CD4-positive, alpha-beta T cell treated with Interleukin-21 for 1 hour (primary cell): ENCODE results near the gene ANAPC2.
"Not testable (repeated sequence)": the region's sequence is repeated elsewhere in the genome, so short reads cannot be mapped to it uniquely, and the experiment has no call there.

Experiments used
- DNase-seq: peaks from one replicate; pipeline ENCODE4 v3.0.0-alpha.2; 2020

The ANAPC2 gene

DNA sequence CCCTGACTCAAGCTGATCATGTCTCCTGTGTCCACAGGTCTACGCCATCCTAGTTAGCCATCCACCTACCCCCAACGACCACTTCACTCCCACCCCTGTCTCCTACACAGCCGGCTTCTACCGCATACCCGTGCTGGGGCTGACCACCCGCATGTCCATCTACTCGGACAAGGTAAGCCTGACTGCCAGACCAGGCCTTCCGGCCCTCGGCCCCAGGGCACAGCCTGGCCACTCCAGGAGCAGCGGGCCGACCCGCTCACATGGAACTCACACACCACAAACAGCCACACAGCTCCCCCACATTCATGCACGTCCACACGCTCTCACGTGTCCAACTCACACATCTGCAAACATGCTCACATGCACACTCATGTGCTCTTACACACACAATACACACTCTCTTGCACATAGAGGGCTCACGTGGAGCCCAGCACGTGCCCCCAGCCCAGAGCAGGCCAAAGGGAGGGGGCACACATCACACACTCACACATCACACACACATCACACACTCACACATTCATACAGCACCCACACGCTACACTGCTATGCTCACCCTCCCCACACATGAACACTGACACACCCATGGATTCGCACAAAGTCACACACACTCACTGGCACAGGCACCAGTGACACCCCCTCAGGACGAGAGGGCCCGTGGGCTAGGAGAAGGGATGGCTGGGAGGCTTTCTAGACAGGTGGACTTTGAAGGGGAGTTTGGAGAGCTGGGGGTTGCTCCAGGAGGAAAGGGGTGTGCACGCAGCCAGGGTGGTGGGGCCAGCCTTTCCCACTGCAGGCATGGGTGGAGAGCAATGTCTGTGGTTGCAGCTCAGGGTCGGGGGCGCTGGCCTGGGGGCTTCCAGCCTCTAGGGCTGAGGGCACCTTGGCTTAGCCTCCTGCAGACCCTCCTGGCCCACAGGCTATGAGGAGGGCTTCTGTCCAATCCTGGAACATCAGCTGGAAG lies 46.1 kb downstream of the ANAPC2 start:
- DNase-seq: no peak

DNA sequence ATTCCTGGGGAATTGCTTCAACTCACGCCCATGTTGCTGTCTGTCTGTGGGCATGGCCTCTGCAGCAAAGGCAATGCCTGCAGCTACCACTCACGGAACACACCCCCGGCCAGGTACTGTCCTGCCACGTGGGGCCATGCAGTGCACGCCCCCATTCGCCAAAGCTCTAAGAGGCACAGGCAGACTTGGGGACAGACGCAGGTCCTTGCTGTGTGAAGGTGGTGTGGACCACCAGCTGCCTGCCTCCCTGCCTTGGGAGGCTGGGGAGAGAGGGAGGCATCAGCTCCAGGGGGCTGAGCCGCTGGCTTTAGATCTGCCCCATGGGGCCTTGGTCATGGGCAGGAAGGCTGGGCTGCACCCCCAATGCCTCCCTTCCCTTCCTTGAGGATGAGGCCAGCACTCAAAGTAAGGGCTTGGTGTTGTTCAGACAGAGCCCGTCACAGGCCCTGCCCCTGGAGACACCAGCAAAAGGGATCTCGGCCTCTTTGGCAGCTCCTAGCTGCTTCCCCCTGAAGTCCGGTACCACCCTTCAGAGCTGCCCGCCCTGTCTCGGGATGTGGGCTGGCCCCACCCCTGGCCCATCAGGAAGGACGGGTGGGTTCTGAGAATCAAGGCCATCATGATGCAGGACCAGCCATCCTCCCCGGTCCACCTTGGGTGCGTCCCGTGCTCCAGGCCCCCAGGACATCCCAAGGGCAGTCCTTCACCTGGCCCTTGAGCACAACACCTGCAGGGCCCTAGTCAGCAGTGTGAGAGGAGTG lies 47.1 kb downstream of the ANAPC2 start:
- no peak for DNase-seq

DNA sequence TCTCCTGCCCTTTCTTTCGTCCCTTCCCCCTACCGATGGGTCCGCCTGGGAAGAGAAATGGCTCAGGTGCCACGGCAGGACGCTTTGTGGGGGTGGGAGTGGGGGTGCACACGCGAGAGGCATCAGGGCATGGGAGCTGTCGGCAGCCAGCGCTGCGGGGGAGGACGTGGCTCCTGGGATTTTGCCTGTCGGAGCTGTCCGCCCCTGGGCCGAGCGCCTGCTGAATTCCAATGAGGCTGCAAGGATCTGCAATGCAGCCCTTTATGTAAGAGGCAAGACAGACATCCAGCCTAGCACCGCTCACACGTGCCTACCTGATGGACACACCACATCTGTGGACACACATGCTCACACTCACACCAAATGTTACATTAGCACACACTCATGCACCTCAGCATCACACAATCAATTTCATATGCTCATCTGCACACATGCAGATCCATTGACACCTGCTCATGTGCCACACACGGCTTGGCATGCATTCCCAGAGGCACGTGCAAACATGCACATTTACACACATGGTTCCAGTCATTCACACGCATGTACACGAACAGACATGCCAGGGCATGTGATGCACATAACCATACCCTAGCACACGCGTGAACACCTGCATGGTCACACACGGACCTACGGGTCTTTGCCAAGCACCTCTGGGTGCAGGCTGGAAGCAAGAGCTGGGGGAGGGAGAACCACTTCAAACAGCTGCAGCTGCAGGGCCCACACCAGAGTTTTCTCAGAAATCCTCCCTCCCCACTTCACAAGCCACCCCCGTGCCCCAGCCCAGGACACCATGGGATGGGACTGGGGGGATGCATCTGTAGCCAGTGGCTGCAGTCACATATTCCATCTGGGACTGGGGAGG lies 48.0 kb downstream of the ANAPC2 start:
- DNase-seq: no peak

DNA sequence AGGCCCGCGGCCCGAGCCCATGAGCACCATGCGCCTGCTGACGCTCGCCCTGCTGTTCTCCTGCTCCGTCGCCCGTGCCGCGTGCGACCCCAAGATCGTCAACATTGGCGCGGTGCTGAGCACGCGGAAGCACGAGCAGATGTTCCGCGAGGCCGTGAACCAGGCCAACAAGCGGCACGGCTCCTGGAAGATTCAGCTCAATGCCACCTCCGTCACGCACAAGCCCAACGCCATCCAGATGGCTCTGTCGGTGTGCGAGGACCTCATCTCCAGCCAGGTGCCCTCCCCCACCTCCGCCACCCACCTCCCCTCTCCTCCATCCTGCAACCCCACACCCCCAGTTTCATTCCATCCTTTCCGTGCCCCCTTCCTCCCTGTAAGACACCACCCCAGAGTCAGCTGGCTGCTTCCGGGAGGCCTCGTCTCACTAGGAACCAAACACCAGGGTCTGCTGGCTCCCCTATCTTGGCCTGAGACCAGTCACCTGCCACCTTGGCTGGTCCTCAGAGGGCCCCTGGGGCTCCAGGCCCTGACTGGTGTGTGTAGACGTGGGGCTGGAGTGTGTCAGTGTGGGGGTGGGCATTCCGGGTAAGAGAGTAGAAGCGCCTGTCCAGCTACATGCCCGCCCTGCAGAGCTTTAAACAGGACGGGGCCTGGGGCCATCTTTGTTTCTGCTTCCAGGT lies 48.8 kb downstream of the ANAPC2 start:
- no peak for DNase-seq

DNA sequence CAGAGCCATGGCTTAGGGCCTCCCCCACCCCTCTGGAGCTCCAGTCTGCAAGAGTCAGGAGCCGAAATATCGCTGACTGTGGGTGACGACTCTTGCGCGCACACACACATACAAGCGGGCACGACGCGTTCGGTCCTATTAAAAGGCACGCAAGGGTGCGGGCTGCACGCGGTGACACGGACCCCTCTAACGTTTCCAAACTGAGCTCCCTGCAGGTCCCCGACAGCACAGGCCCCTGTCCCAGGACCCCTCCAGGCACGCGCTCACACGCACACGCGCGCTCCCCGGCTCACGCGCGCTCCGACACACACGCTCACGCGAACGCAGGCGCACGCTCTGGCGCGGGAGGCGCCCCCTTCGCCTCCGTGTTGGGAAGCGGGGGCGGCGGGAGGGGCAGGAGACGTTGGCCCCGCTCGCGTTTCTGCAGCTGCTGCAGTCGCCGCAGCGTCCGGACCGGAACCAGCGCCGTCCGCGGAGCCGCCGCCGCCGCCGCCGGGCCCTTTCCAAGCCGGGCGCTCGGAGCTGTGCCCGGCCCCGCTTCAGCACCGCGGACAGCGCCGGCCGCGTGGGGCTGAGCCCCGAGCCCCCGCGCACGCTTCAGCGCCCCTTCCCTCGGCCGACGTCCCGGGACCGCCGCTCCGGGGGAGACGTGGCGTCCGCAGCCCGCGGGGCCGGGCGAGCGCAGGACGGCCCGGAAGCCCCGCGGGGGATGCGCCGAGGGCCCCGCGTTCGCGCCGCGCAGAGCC lies 49.5 kb downstream of the ANAPC2 start, which contains the start of gene GRIN1:
Gene GRIN1 (plus strand): TSS at position 433 of the 746 bp plus-strand sequence. CDS start 333 bp downstream, outside the sequence.
- peak; percentile 33 for DNase-seq

DNA sequence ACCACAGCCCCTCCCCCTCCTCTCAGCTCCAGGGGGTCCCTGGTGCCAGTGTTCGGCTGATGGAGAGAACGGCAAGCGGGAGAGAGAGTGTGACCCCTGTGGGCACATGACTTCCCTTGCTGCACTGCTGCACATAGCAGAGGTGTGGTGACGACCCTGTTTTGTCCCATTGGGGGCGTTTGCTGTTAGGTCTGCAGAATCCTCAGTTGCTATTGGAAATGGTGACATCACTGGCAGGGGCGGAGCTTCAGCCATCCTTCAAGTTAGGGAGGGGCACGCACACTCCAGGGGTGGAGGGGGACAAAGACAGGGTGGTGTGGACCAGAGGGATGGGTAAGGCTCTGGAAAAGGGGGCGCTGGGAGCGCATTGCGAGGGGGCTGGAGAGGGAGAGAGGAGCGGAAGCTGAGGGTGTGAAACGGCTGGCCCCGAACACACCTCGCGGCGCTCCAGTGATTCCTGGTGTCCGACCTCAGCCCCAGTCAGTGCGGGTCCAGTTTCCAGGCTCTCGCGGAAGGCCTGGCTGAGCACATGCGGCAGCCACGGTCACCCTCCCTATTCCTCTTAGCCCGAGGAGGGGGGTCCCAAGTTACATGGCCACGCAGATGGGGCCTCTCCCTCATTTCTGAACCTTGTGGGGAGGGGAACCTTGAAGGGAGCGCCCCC lies 50.2 kb downstream of the ANAPC2 start:
- DNase-seq: no peak

DNA sequence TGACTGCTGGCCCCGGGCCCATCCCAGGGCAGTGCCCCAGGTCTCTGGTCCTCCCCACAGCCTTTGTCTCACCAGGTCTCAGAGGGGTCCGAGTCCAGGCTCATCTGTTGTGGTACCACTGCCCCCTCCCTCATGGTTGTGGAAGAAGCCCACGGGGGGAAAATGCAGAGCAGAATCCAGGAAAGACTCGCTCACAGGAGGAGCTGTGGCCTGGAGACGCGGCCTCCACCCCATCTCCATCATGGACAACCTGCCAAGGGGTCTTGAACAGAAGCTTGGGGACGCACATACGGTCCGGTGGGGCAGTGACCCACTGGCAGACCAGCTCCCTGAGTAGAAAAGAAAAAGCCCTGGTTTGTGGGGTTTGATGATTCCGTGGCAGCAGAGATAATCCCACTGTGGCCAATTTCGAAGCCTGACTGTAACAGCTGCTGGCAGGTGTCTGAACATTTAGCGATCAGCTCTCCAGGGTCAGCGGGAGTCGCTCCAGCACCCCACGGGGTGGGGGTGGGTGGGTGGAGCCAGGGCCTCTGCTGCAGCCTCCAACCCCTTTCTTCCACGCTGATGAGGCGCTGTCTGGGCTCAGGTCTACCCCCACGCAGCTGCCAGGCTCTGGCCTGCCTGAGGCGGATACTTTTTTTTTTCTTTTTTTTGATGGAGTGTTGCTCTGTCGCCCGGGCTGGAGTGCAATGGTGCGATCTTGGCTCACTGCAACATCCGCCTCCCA lies 51.3 kb downstream of the ANAPC2 start:
- DNase-seq: no peak

DNA sequence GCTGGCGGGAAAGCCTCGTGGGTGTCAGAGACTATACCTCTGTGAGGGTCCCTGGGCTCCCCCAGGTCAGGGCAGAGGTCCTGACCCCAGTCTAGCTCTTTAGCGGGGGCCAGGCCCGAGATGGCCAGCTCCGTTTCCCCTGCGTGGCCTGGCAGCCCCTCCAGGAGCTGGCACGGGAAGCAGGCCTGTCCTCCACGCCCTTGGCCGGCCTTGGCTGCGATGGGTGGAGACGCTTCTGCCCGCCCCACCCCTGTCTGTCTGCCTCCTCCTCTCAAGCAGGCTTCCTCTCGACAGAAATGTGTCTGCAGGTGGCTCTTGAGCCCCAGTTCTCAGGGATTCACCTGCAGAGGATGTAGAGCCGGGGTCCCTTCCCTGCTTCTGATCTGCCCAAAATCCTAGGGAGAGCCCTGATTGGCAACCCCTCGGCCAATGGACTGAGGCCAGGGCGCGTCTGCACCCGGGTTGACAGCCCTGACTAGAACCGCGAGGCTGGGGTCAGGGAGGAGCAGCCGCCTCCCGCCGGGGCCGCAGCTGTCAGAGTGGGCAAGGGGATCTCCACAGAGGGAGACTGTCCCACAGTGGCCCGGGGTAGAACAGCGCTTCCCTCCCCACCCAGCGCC lies 52.0 kb downstream of the ANAPC2 start:
- DNase-seq: no peak

DNA sequence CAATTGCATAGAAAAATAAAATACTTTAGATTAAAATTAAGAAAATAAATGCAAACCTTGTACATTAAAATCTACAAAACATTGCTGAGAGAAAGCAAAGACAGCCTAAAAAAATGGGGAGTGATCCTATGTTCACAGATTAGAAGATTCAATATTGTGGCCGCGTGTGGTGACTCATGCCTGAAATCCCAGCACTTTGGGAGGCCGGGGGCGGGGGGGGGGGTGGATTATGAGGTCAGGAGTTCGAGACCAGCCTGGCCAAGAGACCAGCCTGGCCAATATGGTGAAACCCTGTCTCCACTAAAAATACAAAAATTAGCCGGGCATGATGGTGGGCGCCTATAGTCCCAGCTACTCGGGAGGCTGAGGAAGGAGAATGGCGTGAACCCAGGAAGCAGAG lies 53.2 kb downstream of the ANAPC2 start:
- not testable (repeated sequence) for DNase-seq

DNA sequence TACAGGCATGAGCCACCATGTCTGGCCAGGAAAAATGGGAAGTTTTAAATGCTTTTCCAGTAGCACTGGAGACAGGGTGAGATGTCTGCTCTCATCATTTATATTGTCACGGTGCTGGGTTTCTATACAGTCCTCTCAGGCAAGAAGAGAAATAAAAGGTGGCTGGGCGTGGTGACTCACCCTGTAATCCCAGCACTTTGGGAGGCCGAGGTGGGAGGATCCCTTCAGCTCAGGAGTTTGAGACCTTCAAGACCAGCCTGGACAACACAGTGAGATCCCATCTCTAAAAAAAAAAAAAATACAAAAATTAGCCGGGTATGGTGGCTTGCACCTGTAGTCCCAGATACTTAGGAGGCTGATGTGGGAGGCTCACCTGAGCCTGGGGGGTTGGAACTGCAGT lies 54.2 kb downstream of the ANAPC2 start:
- no peak for DNase-seq

DNA sequence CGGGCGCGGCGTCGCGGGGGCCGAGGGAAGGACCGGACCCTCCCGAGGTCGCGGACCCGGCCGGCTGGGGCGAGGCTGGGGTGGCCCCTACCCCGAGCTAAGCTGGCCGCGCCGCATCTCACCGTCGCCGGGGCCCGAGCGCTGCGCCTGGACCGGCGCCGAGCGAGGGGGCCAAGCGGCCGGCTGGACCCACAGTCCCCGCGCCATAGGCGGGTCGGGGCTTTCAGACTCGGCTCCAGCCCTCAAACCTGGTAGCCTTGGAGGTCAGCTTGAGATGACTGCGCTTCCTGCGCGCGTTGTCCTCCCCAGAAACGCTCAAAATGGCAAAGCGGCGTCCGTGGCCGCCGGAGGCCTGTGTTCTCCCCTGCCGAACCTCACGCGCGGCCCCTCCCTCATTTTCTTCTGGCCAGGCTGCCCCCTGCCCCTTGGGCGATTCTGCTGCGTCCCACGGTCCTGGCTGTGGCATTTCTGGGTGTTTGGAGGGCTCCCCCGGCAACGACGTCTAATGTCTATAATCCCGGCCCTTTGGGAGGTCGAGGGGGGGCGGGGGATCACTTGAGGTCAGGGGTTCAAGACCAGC lies 58.1 kb downstream of the ANAPC2 start:
- no peak for DNase-seq

DNA sequence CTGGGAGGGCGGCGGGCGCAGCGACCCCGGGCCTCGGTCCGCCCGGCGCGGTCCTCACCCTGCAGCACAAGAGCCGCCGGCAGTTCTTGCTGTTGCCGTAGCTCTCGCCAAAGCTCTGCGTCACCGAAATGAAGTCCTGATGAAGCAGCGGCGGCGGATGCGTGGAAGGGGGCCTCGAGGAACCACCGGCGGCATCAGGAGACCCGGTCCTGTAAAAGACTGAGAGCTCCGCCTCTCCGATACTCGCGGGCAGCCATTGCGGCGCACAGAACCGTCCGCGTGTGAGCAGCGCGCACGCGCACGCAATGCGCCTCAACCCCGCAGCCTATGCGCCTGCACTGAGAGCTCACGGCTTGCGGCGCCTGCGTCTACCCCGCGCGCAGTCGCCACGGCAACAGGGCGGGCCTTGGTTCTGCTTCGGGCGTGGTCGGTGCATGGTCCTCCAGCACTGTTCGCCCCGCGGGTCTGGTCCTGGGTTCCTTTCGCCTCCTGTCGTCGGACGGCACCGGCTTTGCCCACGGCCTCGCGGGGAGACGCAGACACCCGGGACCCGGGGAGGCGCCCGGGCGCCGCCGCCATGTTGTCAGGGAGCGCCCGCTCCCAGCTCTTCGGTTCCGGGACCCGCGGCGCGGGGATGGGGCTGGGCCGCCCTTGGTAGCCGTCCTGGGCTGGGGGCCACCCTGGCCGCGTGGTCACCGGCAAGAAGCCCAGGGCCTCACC lies 58.7 kb downstream of the ANAPC2 start:
- peak; percentile 90 for DNase-seq

DNA sequence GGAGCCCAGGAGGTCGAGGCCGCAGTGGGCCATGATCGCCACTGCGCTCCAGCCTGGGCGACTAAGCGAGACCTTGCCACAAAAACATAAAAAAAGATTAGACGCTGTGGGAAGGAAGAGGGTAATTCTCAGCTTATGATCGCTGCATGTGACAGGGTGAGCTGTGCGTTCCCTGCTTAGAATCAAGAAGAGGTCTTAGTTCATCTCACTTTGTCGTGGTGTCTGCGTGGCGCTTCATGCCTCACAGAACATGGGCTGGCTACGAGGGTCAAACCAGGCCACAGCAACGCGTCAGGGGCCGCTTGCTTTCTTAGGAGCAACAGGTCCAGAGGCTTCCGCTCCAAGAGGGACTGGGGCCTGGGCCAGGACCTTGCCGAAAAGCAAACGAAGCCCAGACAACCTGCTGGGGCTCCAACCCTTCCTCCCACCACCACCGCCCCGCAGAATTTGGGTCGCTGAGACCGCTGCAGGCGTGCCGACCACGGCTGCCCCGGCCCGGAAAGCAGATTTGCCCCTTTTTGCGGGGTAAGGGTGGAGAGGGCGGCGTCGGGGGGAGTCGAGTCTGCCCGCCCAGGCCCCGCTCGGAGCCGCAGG lies 59.4 kb downstream of the ANAPC2 start:
- peak; percentile 24 for DNase-seq

DNA sequence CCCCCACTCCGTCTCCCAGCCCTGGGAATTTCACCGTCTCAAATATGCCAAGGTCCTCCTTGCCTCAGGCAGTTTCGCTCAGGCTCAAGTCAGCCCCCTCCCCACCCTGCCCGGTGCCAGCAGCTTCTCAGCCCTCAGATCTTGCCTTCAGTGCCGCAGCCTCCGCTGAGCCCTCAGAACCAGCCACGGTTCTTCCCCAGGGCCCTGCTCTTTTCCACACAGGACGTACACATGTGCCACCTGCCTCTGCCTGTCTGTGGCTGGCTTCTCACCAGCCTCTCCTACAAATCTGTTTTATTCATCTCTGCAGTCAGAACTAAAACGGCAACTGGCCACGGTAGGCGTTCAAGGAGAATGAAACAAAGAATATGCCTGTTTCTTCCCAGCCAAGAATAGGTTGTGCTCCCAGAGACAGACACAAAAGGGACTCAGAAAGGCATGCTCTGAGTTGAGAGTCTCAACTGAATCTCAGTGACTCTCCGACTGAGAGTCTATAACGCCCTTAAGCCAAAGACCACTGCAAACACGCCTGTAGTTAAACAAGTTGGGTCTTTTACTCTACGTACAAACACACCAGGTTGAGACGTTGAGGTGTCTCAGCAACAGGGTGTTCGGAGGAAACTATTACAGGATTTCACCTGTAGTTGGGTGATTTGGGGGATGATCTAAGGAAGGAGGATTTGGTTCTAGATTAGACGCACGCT lies 60.0 kb downstream of the ANAPC2 start:
- peak; percentile 18 for DNase-seq

DNA sequence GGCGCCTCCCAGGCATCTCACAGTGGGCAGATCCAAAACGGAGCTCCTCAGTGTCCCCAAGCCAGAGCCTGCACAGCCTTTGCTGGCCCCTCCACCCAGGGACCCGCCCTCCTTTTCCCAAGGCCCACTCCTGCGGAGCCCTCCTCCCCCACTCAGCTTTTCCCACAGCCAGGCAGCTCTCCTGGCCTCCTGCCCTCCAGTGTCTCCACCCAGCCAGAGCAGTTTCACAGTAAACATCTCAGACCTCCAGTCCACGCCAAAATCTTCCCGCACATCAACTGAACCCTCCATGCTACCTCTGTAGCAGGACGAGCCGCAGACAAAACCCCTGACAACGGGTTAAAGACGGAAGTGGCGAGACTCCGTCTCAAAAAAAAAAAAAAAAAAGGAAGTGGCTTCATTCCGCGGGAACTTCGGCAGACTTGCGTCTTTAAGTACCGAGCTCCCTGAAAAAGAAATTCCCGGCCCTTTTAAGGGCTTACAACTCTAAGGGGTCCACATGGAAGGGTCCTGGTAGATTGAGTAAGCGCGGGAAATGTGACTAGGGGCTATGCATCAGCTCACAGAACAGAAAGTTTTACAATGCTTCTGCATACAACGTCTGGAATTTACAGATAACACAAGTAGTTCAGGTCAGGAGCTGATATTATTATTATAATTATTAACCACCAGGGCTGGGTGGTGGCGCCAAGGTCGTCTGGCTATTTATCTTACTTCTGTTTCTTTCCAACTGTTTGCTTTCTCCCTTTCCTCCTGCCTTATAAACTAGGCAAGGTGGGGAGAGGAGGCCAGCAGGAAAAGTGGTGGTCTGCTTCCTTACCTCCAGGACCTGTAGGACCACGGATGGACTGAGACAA lies 60.8 kb downstream of the ANAPC2 start:
- peak; percentile 51 for DNase-seq

DNA sequence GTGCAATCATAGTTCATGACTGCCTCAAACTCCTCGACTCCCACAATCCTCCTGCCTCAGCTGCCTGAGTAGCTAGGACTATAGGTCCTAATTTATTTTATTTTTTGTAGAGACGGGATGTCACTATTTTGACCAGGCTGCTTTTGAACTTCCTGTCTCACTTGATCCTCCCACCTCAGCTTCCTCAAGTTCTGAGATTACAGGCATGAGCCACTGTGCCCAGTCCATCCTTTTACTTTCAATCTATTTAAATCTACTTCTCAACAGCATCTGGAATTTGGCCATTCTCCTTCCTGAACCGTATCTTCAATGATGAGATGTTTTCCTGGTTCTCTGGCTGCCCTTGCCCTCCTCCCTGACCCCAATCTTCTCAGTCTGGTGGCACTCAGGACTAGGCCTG lies 61.6 kb downstream of the ANAPC2 start:
- DNase-seq: no peak
